Measurements from ENCODE around the gene STH. TPM values are rescaled to one million over a fixed set of nuclear protein-coding genes. Genes with fewer than 3 reads are reported as not detected.
"Not testable (repeated sequence)": the region's sequence is repeated elsewhere in the genome, so short reads cannot be mapped to it uniquely, and the experiment has no call there.

Gene STH, protein sequence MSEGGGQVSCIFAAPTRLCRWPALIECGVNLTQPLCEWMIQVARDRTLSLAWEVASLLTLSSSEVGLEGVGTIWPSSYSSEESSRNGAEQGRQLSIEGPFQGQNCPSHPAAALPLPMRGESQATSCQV
- not detected in 2 replicates for total RNA-seq (2014; rRNA removed; shearing (Covaris generic))

DNA sequence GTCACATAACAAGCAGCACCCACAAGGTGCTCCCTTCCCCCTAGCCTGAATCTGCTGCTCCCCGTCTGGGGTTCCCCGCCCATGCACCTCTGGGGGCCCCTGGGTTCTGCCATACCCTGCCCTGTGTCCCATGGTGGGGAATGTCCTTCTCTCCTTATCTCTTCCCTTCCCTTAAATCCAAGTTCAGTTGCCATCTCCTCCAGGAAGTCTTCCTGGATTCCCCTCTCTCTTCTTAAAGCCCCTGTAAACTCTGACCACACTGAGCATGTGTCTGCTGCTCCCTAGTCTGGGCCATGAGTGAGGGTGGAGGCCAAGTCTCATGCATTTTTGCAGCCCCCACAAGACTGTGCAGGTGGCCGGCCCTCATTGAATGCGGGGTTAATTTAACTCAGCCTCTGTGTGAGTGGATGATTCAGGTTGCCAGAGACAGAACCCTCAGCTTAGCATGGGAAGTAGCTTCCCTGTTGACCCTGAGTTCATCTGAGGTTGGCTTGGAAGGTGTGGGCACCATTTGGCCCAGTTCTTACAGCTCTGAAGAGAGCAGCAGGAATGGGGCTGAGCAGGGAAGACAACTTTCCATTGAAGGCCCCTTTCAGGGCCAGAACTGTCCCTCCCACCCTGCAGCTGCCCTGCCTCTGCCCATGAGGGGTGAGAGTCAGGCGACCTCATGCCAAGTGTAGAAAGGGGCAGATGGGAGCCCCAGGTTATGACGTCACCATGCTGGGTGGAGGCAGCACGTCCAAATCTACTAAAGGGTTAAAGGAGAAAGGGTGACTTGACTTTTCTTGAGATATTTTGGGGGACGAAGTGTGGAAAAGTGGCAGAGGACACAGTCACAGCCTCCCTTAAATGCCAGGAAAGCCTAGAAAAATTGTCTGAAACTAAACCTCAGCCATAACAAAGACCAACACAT, at the start of gene STH:
Gene STH, plus strand, starts transcription at position 264 of the 913 bp plus-strand sequence. Its CDS starts 30 bp downstream, at position 294.
- DNase-seq (ENCODE audit: low spot score) = no peak

DNA sequence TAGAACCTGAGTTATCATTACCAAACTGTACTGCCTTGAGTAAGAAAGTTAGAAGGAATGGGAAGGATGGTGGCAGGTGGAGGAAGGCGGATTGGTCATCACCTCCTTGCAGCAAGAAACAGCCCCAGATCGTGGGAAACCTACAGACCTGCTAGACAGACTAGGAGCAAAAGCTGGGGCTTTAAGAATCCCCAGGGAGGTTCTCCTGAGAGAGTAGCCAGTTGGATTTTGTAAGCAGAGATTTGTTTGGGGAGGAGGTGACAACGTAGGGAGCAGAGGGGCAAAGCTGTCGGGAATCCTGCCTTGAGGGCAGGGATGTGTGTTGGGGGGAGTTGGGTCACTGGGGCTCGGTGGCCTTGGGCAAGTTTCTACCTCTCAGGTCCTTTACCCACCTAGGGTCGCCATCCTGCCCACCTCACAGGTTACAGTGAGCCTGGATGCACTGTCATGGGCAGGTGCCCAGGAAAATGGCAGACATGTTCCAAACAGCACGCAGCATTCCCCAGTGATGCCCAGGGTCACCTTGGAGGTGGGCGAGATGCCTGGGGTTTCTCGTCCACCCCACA, 49.2 kb upstream of the STH start:
- DNase-seq (ENCODE audit: low spot score) = no peak

DNA sequence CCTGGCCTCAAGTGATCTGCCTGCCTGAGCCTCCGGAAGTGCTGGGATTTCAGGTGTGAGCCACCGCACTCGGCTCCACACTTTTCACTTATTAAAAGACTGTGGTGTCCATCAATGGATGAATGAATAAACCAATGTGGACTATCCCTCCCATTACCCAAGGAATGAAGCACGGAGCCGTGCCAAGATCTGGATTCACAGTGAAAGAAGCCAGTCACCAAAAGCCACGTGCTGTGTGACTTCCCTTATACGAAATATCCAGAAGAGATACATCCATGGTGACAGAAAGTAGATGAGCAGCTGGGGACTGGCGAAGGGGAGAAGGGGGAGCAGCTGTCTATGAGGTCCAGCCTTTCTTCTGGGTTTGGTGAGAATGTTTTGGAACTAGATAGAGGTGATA, 48.2 kb upstream of the STH start:
- no peak for DNase-seq (ENCODE audit: low spot score)

DNA sequence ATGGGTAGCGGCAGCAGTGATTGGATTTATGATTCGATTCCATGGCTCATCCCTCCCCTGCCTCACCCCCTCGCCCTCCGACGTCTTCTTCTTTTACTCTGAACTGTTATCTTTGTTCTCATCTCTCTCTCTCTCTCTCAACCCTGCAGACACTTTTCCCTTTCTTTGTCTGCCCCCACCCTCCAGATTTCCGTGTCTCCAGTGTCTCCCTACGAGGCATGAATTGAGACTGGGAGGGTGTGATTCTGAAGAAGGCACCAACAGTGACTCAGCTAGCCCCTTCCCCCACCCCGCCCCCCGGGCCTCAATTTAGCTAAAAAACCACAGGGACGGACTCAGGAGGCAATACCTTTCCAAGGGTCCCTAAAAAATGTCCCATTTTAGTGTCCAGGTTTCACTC, 47.6 kb upstream of the STH start:
- DNase-seq (ENCODE audit: low spot score) = no peak

DNA sequence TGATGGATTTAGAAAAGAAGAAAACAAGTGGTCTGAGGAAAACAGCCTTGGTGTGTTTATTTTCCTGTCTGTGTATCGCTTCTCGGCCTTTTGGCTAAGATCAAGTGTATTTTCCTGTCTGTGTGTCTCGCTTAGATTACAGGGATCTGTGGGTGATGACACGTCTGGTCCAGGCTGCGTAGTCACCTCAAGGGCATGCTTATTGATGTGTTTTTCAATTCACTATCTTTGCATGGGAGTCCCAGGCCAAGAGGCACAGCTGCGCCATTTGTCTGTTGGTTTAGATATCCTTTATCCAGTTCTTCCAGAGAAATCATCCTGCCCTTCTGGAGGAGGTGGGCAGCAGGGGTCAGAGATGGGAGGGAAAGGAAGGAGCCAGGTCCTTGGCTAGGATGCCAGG, 47.1 kb upstream of the STH start:
- no peak for DNase-seq (ENCODE audit: low spot score)

DNA sequence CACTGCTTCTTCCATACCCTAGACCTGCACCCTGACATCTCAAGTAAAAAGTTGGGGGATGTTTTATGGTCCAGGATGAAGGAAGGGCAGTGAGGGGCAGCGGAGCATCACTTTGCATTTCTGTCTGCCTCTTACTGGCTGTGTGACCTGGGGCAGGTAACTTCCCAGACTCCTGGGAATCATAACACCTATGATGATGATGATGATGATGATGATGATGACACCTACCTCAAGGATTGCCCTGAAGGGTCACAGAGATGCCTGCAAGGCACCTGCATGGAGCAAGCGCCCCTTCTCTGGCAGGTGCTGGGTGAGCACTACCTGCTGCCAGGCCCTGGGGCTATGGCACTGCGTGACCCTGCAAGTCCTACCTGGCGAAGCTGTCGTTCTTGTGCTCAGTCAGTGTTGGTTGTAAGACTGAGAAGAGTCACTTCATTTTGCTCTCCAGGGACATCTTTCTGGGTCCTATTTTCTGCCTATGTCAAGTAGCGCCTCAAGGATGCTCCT, 46.2 kb upstream of the STH start:
- no peak for DNase-seq (ENCODE audit: low spot score)

DNA sequence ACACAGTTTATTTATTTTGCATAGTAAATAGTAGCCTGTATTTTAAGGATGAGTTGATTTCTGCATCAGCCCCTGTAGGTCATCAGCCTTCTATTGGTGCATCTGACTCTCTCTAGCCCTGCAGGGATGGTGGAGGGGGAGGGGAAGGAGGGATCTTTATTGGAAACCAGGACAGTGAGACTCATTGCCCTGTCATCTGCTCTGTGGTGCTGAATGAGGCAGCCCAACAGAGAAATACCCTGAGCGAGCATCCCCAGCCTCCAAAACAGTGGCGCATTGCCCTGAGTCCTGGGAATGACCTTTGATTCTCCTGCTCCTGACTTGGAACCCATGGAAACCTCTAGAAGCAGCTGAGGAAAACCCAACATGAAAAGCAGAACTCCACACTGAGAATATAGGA, 45.5 kb upstream of the STH start:
- no peak for DNase-seq (ENCODE audit: low spot score)

DNA sequence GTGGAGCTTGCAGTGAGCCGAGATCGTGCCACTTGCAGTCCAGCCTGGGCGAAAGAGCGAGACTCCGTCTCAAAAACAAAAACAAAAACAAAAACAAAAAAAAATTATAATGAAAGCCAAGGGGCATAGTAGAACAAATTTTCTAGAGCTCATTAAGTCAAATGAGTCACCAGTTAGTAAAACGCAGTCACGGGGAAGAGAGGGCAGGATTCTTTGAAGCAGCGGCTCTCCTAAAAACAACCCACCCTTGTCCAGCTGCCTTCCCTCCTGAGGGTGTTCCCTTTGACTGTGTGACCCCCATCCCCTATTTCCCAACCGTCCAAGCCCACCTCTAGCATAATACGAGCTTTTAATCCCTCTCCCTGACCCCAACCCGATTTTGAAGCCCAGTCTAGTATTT, 44.1 kb upstream of the STH start:
- DNase-seq (ENCODE audit: low spot score) = peak; percentile 40

DNA sequence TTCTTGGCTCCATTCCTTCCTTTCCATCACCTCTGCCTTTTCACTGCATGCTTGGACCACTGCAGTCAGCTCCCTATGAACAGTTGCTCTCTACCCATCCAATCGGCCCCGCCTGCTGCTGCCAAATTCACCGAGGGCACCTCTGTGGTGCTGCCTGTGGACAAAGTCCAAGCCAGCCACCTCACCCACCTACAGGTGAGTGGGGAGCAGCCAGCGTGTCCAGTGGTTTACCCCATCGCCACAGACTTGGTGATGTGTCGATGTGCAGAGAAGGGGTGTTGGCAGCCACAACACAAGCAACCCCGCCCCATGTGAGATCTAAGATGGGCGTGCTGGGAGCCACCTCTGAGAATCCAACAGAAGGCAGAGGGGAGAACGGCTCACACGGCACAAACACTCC, 43.7 kb upstream of the STH start:
- DNase-seq (ENCODE audit: low spot score) = no peak

DNA sequence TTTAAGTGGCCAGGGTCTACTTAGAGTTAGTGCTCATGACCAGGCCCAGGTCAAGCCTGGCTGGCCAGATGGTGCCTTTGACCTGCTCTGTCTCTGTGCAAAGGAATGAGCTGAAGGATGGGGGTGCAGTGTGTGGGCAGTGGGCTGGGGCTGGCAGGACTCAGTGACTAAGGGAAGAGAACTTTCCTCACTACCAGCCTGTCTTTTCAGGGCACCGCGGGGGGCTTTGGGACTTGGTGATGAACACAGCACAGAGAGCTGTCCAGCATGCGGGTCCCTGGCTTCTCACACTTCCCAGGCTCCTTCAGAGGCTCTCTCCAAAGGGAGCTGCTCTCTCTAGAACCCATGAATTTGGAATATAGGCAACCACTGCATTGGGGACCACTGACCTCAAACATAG, 43.0 kb upstream of the STH start:
- DNase-seq (ENCODE audit: low spot score) = no peak

DNA sequence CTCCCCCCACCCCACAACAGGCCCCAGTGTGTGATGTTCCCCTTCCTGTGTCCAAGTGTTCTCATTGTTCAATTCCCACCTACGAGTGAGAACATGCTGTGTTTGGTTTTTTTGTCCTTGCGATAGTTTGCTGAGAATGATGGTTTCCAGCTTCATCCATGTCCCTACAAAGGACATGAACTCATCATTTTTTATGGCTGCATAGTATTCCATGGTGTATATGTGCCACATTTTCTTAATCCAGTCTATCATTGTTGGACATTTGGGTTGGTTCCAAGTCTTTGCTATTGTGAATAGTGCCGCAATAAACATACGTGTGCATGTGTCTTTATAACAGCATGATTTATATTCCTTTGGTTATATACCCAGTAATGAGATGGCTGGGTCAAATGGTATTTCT, 42.3 kb upstream of the STH start:
- not testable (repeated sequence) for DNase-seq (ENCODE audit: low spot score)

DNA sequence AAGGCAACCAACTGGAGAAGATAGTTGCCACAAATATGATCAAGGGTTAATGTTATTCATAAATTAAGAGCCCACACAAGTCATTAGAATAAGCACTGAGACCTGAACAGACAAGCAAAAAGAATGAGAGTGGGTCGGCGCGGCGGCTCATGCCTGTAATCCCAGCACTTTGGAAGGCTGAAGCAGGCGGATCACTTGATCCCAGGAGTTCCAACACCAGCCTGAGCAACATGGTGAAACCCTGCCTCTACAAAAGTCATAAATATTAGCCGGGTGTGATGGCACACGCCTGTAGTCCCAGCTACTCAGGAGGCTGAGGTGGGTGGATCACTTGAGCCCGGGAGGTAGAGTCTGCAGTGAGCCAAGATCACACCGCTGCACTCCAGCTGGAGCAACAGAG, 40.7 kb upstream of the STH start:
- DNase-seq (ENCODE audit: low spot score) = no peak

DNA sequence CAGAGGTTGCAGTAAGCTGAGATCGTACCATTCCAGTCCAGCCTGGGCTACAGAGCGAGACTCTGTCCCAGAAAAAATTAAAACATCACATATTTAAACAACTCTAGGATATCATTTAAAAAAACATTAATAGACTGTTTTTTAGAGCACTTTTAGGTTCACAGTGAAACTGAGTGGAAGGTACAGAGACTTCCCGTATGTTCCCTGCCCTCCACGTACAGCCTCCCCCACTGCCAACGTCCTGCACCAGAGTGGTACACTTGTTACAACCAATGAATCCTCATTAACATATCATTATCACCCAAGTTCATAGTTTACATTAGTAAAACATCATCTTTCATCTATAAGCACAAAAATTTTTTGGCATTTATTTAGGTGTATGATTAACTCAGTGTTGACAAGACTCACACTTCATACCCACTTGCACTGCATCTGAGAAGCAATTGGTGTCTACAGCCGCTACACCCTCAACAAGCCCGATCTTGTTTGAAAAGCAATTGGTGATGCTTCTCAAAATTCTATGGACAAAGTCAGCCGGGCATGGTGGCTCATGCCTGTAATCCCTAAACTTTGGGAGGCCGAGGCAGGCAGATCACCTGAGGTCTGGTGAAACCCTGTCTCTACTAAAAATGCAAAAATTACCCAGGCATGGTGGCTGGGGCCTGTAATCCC, 39.9 kb upstream of the STH start:
- DNase-seq (ENCODE audit: low spot score) = no peak

DNA sequence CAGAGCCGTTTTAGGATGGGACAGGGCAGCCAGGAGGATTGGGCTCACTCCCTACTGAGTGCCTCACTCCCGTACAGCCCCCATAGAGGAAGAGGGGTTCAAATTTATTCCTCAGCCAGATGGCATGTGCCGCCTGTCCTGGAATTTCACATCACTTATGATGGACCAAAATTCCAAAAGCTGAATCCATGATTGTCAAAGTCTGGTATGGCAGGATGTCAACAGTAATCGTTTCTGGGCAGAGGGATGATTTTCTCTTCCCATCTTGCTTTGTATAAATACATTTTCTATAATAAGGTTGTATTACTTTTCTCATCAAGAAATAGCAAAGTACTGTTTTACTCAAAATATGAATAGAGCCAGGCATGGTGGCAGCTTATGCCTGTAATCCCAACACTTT, 38.7 kb upstream of the STH start:
- DNase-seq (ENCODE audit: low spot score) = no peak

DNA sequence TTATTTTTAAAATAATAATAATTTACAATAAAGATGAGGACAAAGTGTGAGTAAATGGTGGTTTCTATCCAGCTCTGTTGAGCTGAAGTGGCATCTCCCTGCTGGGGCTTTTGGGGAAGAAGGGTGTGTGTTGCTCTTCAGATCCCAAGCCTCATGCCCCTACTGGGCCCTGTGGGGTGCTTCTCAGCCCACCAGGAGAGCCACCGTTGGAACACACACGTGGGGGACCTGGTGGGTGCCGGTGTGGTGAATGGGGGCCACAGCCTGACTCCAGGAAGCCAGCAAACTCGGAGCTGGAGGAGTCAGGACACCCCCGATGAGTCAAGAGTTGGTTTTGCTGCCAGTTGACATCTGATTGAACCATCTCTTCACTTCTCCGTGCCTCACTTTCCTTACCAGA, 37.8 kb upstream of the STH start:
- no peak for DNase-seq (ENCODE audit: low spot score)

DNA sequence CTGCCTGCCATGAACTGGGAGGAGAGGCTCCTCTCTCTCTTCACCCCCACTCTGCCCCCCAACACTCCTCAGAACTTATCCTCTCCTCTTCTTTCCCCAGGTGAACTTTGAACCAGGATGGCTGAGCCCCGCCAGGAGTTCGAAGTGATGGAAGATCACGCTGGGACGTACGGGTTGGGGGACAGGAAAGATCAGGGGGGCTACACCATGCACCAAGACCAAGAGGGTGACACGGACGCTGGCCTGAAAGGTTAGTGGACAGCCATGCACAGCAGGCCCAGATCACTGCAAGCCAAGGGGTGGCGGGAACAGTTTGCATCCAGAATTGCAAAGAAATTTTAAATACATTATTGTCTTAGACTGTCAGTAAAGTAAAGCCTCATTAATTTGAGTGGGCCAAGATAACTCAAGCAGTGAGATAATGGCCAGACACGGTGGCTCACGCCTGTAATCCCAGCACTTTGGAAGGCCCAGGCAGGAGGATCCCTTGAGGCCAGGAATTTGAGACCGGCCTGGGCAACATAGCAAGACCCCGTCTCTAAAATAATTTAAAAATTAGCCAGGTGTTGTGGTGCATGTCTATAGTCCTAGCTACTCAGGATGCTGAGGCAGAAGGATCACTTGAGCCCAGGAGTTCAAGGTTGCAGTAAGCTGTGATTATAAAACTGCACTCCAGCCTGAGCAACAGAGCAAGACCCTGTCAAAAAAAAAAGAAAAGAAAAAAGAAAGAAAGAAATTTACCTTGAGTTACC, 36.7 kb upstream of the STH start:
- no peak for DNase-seq (ENCODE audit: low spot score)

DNA sequence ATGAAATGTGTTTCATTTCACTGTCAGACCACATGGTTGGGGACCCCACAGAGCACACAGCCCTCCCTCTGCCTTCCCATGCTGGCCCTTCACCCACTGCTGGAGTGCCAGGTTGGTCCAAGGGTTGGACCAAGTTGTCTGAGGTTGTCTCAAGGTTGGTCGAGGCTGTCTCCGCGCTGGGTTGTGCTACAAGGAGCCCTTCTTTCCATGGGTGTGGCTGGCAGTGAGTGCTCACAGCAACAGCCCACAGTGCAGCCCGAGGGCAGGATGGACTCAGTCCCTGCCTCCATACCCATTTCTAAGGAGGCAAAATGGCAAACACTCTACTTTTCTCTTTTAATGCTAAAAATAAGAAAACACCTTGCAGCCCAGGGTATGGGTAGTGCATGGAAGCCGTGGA, 35.8 kb upstream of the STH start:
- no peak for DNase-seq (ENCODE audit: low spot score)

DNA sequence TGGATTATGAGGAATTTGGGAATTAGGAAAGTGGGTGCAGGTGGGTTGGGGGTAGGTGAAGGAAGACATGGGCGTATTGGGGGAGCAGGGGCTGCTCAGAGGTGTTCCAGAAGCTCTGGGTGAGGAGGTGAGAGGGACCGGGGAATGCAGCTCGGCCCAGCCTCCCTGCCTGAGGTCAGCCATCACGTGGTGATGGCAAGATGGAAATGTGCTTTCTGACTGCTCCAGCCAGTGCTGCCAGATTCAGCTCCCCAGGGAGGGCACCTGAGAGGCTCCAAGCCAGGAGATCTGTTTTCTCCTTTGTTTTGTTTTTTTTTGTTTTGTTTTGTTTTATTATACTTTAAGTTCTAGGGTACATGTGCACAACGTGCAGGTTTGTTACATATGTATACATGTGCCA, 35.2 kb upstream of the STH start:
- no peak for DNase-seq (ENCODE audit: low spot score)

DNA sequence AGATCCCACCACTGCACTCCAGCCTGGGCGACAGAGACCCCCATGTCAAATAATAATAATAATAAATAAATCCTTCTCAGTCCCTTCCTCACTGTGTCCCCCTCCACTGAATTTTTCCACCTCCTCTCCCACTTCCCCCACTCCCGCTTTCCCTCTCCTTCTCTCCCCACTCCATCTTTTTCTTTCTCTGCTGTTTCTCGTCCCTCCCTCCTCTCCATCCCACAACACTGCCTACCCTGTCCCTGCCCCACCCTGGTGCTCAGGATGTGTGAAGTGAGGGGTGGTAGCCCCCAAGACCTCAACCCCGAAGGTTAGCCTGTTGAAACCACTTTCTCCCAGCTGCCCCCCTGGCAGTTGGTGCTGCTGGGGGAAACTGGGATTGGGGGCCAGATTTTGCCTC, 34.4 kb upstream of the STH start:
- DNase-seq (ENCODE audit: low spot score) = no peak

DNA sequence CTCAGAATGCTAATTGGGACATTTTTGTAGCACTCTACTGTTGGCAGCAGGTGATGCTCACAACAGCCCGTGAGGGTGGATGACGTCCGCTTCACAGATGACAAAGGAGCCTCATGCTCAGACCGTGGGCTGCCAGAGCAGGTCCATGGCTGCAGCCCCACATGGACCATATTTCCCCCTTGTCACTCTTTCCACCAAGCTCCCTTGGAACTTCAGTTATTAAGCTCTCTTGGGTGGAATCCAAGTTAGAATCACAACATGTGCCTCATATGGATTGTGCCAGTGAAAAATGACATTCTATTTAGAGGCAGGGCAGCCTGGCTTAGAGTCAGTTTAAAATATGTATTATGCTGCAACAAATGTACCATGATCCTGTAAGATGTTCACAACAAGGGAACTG, 33.2 kb upstream of the STH start:
- no peak for DNase-seq (ENCODE audit: low spot score)

DNA sequence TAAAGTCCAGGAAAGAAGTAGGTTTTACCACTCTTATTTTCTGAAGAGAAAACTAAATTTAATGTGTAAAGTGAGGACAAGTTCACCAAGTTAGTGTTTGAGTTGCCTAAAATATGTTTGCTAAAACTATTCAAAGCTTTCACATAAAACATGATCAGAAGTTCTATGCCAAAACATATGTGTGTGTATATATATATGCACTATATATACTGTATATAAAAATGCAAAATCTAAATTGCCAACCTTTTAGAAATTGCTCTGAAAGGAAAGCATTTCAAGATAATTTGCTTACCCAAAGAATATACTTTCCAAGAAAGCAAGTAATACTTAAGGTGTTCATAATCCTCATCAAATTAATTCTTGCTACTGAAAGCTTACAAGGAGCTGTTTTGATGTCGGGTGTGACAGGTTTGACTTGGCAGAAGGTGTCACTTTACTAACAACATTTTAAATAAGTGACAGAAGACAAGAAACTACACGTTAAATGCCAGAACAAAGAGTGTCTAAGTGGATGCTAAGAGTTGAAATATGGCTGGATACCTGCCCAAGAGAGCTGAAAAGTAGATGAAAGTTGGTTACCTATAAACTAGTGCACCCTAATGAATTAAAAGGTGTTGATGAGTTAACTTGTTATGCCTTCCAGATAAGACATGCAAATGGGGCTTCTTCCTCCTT, 32.3 kb upstream of the STH start:
- DNase-seq (ENCODE audit: low spot score) = no peak
